ENCODE data around the gene ZNF12.
"Not testable (repeated sequence)": the region's sequence is repeated elsewhere in the genome, so short reads cannot be mapped to it uniquely, and the experiment has no call there.

DNA sequence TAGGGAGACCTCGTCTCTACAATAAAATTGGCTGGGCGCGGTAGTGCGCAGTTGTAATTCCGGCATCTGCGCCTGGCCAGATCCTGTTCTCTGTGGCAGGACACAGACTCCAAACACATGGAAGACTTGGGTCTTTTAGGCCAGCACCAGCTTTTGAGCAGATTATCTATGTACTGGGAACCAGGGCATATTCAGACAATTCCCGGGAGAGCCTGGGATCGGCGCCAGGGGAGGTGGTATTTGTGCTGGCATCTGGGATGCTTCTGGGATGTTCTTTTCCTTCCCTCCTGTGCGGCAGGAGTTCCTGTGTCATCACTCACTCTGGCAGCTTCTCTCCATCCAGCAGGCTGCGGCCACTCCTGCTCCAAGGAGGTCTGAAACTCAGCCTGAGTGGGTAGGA, 31.7 kb upstream of the ZNF12 start:
- not testable (repeated sequence) for TF ChIP-seq POLR2A, CTCF (IDR thresholded peaks at IDR 0.05)
